Measurements from ENCODE around the gene ITK.

GRCh38 chr5:157132281-157132612 is 48.4 kb upstream of the ITK start:
- TF ChIP-seq PAX5 (IDR thresholded peaks at IDR 0.05; ENCODE audit: insufficient read depth, low read length, severe bottlenecking) (no peak), POLR2A (IDR thresholded peaks at IDR 0.05; ENCODE audit: low read depth, low read length) (no peak), POLR2AphosphoS5 (IDR thresholded peaks at IDR 0.05; ENCODE audit: low read depth, low read length) (no peak), SPI1 (IDR thresholded peaks at IDR 0.05; ENCODE audit: low read depth, low read length) (no peak)
